ENCODE results near the gene IQGAP3.
A peak's percentile ranks its signal among the peaks of the same experiment; 100 is the strongest.
"Not testable (repeated sequence)": the region's sequence is repeated elsewhere in the genome, so short reads cannot be mapped to it uniquely, and the experiment has no call there.

Gene IQGAP3

DNA sequence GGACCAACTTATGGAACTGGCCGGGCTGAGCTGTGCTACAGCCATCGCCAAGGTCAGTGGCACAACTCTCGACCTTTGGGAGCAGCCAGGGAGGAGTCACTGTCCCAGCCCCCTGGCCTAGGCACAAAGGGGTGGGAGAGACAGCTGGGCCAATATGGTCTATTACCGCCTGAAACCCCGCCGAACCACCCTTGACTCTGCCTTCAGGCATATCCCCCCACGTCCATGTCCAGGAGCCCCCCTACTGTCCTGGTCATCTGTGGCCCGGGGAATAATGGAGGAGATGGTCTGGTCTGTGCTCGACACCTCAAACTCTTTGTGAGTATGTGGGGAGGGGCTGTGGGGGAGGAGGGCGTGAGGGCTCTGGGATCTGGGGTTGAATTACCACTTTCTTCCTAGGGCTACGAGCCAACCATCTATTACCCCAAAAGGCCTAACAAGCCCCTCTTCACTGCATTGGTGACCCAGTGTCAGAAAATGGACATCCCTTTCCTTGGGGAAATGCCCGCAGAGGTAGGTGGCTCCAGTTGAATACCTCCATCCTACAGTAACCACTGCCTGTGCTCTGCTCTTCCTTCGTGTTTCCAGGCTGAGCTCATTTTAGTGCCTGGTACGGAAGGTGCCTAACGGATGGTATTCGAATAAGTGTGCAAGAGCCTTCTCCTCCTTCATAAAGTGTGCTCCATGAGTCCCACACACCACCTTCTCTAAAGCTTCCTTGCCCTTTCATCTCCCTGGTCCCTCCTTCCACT lies 20.0 kb upstream of the IQGAP3 start:
- no peak for DNase-seq

DNA sequence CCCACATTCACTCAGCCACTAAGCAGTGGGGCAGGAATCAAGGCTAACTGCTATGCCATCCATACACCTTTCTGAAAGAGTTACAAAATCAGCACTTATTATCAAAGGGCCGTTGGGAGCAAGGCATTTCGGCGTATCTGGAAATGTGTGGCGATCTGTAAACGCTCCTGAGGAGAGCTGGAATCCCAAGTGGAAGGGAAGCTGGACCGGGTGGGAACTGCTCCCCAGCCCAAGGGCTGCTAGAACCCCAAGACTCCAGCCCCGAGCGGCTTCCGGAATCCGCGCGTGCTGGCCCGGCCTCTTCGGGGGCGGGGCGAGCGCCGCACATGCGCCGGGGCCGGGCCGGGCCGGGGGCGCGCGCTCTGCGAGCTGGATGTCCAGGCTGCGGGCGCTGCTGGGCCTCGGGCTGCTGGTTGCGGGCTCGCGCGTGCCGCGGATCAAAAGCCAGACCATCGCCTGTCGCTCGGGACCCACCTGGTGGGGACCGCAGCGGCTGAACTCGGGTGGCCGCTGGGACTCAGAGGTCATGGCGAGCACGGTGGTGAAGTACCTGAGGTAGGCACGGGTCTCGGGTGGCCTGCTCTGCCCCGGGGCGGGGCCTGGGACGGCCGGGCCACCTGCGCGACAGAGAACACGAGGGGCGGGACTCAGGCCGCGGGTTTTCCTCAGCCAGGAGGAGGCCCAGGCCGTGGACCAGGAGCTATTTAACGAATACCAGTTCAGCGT lies 19.2 kb upstream of the IQGAP3 start, which contains the start of gene NAXE:
NAXE (plus strand) TSS at position 345 of the 726 bp plus-strand sequence; CDS start at position 374, 29 bp downstream.
- peak; percentile 82 for DNase-seq

DNA sequence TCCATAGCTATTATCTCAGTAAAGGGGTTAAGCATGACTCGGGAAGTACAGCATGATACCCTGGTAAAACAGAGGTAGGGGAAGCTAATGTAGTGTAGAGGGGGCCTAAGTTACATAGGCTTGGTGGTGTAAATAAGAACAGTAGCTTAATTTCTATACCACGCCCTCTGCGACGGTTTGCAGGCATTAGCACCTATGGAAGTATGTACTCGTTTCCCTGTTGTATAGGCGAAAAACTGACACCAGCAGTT lies 18.7 kb upstream of the IQGAP3 start:
- DNase-seq: no peak

DNA sequence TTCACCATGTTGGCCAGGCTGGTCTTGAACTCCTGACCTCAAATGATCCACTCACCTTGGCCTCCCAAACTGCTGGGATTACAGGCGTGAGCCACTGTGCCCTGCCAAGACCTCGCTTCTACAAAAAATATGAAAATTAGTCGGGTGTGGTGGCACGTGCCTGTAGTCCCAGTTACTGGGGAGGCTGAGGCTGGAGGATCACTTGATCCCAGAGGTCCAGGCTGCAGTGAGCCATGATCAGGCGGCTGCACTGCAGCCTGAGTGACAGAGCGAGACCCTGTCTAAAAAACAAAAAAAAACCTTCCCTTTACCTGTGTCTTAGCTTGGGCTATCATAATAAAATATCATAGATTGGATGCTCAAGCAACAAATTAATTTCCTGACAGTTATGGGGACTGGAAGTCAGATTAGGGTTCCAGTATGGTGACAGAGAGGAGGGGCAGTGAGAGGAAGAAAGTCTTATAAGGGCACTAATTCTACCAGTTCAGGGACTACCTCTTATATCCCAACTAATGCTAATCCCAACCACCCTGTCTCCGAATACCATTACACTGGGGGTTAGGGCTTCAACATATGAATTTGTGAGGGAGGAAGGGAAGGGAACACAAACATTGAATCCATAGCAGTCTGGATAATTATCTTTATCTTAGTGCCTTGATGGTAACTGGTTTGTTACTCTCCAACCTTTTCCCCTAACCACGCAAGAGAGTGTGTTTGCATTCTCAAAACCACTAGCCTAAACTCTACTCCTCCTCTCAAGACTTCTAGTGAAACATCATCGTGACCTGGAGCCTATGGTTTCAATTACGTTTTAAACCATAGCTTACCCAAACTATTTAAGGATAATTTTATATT lies 18.2 kb upstream of the IQGAP3 start:
- no peak for DNase-seq

DNA sequence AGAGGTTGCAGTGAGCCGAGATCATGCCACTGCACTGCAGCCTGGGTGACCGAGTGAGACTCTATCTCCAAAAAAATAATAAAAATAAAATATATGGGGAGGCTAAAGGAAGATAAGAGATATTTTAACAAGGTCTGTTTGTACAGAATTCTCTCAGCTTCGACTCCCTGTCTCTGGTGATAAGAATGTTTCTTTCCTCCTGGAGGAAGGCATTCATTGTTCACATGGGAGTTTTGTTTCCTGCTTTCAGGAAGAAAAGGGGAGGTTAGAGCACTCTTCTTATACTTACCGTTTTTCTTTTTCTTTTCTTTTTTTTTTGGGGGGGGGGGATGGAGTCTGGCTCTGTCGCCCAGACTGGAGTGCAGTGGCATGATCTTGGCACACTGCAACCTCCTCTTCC lies 17.2 kb upstream of the IQGAP3 start:
- DNase-seq: no peak

DNA sequence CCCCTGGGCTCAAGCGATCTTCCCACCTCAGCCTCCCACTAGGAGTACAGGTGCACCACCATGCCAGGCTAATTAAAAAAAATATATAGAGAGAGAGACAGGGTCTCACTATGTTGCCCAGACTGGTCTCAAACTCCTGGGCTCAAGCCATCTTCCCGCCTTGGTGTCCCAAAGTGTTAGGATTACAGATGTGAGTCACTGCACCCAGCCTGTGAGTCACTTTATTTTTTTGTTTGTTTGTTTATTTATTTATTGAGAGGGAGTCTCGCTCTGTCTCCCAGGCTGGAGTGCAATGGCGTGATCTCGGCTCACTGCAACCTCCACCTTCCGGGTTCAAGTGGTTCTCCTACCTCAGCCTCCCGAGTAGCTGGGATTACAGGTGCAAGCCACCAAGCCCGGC lies 15.6 kb upstream of the IQGAP3 start:
- DNase-seq: not testable (repeated sequence)

DNA sequence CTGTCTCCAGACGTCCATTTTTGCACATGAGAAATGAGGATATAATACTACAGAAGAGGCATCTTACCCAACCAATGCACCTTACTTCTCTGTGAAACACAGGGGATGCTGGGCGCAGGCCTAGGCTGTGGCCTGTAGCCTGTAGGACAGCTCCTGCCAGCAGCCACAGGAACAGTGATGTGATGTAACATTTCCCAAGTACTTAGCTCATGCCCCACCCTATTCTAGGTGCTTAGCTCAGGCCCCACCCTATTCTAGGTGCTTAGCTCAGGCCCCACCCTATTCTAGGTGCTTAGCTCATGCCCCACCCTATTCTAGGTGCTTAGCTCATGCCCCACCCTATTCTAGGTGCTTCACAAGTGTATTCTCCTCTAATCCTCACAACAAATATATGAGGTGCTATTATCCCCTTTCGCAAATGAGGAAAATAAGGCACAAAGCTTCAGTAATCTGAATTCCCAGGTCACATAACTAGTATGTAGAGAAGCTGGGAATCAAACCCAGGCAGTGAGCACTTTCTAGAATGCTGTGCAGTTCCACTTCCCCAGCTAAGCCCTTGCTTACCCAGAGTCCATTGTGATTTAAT lies 14.6 kb upstream of the IQGAP3 start:
- DNase-seq: no peak

DNA sequence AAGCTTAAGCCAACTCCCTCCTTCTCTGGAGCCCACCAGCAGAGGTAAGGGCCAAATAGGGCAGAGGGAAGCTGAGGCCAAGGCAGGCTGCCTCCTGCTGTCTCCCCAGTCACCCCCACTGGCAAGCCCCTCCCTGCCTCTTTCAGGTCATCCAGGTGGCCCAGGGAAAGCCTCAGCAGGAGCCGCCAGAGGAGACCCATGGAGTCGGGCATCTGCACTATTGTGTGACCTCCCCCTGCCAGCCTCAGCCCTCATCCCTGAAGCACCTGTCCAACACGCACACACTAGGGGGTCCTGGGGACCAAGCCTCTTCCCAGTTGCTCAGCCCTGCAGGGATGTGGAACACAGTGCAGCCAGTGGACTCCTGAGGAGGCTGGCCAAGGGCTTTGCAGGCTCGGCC lies 14.0 kb upstream of the IQGAP3 start:
- no peak for DNase-seq

DNA sequence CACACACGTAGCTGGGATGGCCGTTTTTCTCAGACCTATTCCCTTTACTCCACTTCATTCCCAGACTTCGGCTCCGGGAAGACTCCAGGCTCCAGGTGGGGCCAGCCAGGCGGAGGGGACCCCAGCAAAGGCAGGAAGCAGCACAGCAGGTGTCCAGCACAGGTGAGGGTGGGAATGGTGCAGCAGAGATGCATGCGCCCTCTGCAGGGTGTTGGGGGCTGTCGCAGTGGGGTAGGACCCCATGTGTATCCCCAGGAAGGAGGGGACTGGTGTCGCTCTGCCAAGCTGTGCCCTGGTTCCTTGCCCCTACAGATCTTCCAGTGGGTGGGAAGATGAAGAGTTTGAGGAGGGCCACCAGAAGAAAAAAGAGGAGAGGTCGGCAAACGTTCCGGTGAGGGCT lies 12.4 kb upstream of the IQGAP3 start:
- DNase-seq: no peak

DNA sequence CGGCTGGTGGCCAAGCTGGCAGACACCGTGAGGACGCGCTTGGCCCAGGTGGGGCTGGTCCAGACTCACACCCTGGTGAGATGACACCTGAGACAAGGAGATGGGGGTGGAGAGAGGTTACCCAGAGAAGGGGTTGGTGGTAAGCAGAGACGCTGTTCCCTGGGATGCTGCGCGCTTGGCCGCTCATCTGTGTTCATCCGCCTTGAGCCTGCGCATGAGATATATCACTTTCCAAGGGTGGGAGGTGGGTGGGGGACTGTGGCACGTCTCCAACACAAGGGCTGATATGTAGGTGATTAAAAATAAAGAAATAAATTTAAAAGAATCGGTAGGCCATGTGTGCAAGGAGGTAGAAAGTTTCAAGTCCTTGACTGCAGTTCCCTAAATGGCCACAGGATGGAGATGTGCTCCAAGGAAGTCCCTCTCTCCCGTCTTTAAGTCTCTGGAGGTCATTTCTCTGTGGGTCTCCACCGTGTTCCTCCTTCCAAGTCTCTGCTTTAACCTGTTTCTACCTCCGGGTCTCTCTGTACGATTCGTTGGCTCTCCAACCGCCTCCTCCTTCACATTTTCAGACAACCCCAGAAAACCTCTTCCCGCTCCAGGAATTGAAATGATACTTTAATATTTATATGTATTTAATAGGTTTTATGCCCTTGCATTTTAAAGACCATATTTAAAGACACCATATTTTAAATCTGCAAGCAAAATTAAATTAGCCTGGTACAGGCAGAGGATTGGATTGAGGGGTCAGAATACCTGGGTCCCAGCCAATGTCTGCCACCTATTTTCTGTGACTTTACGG lies 11.7 kb upstream of the IQGAP3 start:
- peak; percentile 83 for DNase-seq

DNA sequence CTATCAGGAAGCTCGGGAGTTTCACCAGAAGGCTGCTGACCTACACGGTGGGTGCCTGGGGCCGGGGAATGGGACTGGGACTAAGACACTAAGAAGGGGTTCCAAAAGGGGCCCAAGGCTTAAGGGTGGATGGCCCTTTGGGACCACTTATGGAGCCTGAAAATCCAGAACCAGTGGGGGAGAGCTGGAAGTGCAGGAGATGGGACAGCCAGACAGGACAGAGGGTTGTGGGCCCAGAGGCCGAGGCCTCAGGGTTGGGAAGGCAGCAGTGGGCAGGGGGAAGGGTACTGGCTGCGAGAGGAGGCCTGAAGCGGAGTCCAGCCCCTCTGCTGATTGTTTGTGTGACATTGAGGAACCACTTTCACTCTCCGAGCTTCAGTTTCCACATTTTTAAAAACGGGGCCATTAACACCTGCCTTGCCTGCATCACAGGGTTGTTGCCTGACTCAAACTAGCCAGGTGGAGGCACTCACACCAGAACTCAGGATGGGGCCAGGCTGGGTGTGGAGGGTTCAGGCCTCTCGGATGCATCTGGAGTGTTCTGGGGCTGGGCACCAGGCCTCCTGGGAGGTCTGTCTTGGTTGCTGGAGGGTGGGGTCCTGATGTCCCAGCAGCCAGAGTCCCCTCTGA lies 10.1 kb upstream of the IQGAP3 start:
- DNase-seq: no peak

DNA sequence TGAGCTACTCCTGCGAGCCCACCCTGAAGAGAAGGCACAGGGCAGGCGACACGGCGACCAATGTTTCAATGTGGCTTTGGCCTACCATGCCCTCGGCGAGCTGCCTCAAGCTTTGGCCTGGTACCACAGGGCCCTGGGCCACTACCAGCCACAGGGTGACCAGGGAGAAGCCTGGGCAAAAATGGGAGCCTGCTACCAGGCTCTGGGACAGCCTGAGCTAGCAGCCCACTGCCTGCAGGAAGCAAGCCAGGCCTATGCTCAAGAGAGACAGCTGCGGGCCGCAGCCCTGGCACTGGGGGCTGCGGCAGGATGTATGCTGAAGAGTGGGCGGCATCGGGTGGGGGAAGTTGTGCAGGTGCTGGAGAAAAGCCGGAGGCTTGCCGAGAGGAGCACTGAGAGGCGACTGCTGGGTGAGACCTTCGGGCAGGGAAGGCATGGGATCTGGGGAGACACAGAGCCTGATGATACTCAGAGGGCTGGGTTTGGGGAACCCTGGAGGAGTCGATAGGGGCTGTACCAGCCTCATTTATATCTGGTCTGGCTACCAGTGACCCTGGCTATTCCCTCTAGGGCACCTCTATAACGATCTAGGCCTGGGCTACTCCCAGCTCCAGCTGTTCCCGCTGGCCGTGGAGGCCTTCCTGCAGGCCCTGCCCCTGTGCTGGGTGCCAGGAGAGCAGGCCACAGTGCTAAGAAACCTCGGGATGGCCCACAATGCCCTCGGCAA lies 9.5 kb upstream of the IQGAP3 start:
- DNase-seq: no peak

DNA sequence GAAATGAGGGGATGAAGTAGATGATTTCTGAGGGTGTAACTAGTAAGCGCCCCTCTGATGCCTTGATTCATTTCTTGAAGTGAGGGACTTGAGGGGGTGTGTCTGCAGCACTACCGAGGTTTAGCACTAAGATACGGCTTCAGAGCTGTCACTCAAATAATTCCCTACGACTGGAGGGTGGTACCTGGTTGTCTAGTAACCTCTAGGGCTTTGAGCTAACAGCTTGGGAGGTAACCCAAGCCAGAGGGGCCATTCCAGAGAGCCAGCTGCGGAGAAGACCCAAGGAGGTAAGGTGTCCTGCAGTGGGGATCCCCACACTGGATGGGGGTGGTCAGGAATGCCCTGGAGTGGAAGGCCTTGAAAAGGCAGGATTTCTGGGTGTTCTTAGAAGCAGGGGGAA lies 7.1 kb upstream of the IQGAP3 start, which contains the start of gene TTC24:
TTC24 (plus strand) TSS at position 252 of the 400 bp plus-strand sequence. CDS start 1,642 bp downstream, outside the sequence.
- DNase-seq: peak; percentile 91

DNA sequence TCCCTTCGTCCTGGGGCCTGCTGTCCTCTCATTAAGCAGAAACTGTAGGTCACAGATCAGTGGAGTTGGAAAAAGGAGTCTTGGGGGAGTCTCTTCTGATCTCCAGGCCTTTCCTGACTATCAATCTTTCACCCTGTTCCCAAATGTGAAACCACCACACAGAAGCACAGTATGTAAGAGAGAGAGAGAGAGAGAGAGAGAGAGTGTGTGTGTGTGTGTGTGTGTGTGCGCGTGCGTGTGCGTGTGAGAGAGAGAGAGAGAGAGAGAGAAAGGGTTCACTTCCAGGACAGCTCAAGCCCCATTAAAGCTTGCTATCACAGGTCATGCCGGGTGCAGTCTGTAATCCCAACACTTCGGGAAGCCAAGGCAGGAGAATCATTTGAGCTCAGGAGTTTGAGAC lies 5.7 kb upstream of the IQGAP3 start:
- no peak for DNase-seq

DNA sequence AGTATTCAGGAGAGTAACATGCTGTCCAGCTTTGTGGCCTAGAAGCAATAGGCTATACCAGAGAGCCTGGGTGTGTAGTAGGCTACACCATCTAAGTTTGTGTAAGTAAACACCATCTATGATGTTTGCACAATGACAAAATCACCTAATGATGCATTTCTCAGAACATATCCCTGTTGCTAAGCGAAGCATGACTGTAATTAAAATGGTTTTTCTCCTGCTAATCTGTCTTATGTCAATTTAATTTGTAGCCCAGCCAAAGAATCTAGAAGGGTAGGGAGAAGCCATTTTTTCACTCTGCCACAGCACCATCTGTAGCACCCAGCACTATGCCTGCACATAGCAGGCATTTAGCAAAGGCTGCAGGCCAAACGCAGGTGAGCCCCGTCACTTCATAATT lies 5.2 kb upstream of the IQGAP3 start:
- no peak for DNase-seq

DNA sequence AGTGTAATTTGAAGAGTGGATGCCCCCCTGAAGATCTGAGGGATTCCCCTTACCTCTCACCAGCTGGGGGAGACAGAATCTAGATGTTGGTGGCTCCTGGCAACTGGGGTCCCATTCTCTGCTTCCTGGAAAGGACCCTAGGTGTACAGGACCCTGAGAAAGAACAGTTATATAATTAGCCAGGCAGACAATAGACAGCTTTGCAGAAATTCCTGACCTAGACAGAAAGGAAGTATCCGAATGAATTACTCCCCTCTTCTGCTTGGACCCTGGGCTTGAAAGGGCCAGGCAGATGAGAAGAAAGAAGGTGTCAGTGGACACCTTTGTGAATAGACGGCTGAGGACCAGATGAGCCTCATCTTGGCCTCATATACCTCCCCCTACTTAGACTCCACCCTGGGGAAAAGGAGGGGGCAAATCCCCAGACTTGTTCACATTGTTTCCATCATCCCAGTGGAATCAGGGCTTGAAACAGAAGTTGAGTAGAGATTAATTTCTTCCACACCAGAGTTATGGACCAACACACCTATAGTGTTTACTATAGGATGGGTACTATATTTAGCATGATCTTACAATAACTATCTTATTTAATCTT lies 1.8 kb upstream of the IQGAP3 start:
- DNase-seq: no peak

DNA sequence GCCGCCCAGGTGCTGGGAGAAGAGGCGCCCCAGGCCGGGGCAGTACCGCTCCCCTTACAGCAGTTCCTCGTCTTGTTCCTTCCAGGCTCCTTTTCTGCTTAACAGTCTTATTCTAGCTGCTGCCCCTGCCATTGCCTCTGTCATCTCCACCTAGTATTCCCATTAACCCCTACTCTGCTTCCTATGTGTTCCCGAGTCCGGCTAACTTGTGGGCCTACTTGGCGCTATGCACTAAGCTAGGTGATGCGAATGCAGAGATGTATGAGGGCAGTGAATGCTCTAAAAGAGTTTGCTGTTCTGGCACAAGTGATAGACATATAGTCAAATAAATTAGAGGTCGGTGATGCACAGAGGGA lies 276 bp upstream of the IQGAP3 start:
- DNase-seq: no peak

DNA sequence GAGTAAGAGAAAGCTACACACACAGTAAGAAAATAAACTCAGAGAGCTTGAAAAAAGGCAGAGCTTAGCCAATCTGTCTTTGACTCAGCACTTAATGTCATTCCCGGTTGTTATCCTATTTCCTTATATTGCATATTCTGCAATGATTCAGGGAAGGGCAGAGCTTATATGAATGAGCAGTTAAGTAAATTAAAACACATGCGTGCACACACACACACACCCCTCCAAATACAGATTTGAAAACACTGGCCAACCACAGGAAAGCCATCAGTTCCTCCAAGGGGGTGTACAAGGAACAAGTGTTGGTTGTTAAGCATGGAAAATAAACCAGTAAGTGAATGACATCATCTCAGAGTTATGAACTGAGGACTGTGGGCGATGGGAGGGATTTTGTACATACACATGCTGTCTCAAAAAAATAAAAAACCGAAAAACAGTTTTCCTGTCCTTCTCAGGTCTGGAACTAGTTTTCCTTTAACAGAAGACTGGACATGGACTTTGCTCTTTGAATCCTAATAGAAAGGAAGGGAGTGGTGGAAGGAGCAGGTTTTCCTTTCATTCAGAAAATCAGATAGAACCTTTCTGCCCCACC lies 1.0 kb downstream of the IQGAP3 start:
- no peak for DNase-seq

DNA sequence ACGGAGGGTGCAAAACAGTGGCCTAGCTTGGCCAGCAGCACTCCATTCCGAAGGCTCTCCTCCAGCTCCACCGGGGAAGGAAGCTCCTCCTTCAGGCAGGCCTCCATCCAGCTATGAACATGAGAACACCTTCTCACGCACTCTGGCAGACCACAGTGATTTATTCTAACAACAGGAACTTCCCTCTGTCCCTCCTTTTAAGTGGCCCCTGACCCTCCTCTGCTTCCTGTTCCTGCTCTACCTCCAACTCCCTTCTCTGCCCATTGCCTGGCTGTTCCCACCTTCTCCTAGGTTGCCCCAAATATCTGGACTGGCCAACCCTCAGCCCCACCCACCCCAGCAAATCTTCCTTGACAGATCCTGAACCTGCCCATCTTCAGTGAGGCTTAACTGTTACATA lies 5.9 kb downstream of the IQGAP3 start:
- no peak for DNase-seq

DNA sequence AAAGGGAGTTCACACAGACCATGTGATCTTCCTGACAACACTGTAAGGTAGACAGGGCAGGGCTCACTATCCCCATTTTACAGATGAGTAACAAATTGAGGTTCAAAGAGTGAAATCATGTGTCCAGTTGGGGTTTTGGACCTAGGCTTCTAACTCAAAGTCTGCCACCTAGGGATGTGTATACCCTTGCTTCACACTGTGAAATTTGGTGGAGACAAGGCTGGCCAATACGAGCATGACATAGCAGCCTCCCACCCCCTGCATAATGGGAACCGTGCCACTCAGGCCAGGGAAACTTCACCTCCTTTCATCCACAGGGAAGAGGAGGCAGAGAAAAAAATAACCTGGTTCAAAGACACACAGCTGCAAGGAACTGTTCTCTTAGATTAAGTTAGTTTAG lies 6.8 kb downstream of the IQGAP3 start:
- no peak for DNase-seq

Measured in NCI-H2171 (cell line).